Loucy (cell line): ENCODE data around the gene RPL3.

ENCODE experiments used
- H2AFZ ChIP-seq: fragments of 200-600 bp; sonication (generic); 2 replicates; pipeline ENCODE4 v1.6.0; 2016; ENCODE audit warnings: antibody characterized with exemption, mild to moderate bottlenecking, low read length, moderate library complexity
- H3F3A ChIP-seq: fragments of 200-600 bp; 2 replicates; pipeline ENCODE4 v1.6.0; 2016; ENCODE audit warnings: antibody characterized with exemption, low read depth, mild to moderate bottlenecking
- H3K27me3 ChIP-seq: fragments of 200-600 bp; sonication (generic); 2 replicates; pipeline ENCODE4 v1.6.1; 2014; ENCODE audit warnings: low read length, mild to moderate bottlenecking; ENCODE audit not compliant: insufficient read depth, poor library complexity, severe bottlenecking
- H3K36me3 ChIP-seq: fragments of 200-600 bp; sonication (generic); 2 replicates; pipeline ENCODE4 v1.6.1; 2016; ENCODE audit warnings: low read length; ENCODE audit not compliant: insufficient read depth
- H3K4me1 ChIP-seq: fragments of 200-600 bp; sonication (generic); 2 replicates; pipeline ENCODE4 v1.5.1; 2014; ENCODE audit warnings: low read length, mild to moderate bottlenecking; ENCODE audit not compliant: insufficient read depth, poor library complexity, severe bottlenecking
- H3K4me2 ChIP-seq: fragments of 200-600 bp; sonication (generic); 2 replicates; pipeline ENCODE4 v1.6.0; 2014; ENCODE audit warnings: antibody characterized with exemption, low read length, low read depth, mild to moderate bottlenecking; ENCODE audit not compliant: poor library complexity, severe bottlenecking
- H3K4me3 ChIP-seq: fragments of 200-600 bp; sonication (generic); 2 replicates; pipeline ENCODE4 v1.5.1; 2014; ENCODE audit warnings: low read length, mild to moderate bottlenecking, mixed read lengths; ENCODE audit not compliant: poor library complexity, severe bottlenecking
- H3K79me2 ChIP-seq: fragments of 200-600 bp; sonication (generic); 2 replicates; pipeline ENCODE4 v1.6.1; 2014; ENCODE audit warnings: low read length; ENCODE audit not compliant: insufficient read depth
- H3K9ac ChIP-seq: fragments of 200-600 bp; sonication (generic); 2 replicates; pipeline ENCODE4 v1.6.0; 2014; ENCODE audit warnings: mild to moderate bottlenecking, low read depth, low read length, moderate library complexity; ENCODE audit not compliant: poor library complexity, severe bottlenecking
- H3K9me2 ChIP-seq: fragments of 200-600 bp; sonication (generic); replicated peaks from 2 replicates; pipeline ENCODE4 v1.6.1; 2016; ENCODE audit warnings: low read depth, low read length, mixed read lengths
- H3K9me3 ChIP-seq: fragments of 200-600 bp; sonication (generic); 2 replicates; pipeline ENCODE4 v1.6.1; 2014; ENCODE audit warnings: mild to moderate bottlenecking, antibody characterized with exemption, low read length, low read depth; ENCODE audit not compliant: insufficient read depth
- H4K20me1 ChIP-seq: fragments of 200-600 bp; sonication (generic); 2 replicates; pipeline ENCODE4 v1.6.0; 2014; ENCODE audit warnings: antibody characterized with exemption, low read length, mild to moderate bottlenecking; ENCODE audit not compliant: insufficient read depth, poor library complexity, severe bottlenecking
- EZH2phosphoT487 ChIP-seq: fragments of 200-600 bp; IDR thresholded peaks from 2 replicates; pipeline ENCODE4 v1.6.1; 2018; ENCODE audit warnings: antibody characterized with exemption, mild to moderate bottlenecking, moderate library complexity, borderline replicate concordance
- TF ChIP-seq, protein P1 (sequence below): fragments of 200-600 bp; sonication (generic); conservative IDR thresholded peaks from 2 replicates; pipeline ENCODE4 v1.5.1; 2014; ENCODE audit warnings: mild to moderate bottlenecking, antibody characterized with exemption, low read length

RPL3 gene

DNA sequence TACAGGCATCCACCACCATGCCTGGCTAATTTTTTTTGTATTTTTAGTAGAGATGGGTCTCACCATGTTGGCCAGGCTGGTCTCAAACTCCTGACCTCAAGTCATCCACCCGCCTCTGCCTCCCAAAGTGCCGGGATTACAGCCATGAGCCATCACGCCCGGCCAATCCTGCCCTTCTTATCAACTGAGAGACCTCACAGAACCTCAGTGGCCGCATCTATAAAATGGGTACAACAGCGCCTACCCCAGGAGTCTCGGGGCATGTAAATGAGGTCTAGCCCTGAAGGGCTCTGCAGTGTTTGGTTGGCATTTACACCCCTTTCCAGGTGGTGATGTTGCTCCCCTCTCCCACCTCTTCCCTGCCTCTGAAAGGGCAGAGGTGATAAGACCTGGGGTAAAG, 42.1 kb upstream of the RPL3 start:
- Histone ChIP-seq H4K20me1 (no peaks in the 10 kb centered on the region), H3K4me1 (no peaks in the 10 kb centered on the region), H3K4me3 (no peak overlapping the region), H3K4me2 (no peak overlapping the region), H3K27me3 (no peaks in the 10 kb centered on the region), H3K9me3 (no peaks in the 10 kb centered on the region), H3F3A (no peaks in the 10 kb centered on the region), H3K36me3 (no peaks in the 10 kb centered on the region), H3K9ac (no peak overlapping the region), H2AFZ (no peak overlapping the region), H3K79me2 (peaks cover 4% of the 10 kb centered on the region; the same call in 1 of the 2 replicates), H3K9me2 (no peaks in the 10 kb centered on the region)
- TF ChIP-seq, protein P1, sequence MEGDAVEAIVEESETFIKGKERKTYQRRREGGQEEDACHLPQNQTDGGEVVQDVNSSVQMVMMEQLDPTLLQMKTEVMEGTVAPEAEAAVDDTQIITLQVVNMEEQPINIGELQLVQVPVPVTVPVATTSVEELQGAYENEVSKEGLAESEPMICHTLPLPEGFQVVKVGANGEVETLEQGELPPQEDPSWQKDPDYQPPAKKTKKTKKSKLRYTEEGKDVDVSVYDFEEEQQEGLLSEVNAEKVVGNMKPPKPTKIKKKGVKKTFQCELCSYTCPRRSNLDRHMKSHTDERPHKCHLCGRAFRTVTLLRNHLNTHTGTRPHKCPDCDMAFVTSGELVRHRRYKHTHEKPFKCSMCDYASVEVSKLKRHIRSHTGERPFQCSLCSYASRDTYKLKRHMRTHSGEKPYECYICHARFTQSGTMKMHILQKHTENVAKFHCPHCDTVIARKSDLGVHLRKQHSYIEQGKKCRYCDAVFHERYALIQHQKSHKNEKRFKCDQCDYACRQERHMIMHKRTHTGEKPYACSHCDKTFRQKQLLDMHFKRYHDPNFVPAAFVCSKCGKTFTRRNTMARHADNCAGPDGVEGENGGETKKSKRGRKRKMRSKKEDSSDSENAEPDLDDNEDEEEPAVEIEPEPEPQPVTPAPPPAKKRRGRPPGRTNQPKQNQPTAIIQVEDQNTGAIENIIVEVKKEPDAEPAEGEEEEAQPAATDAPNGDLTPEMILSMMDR, result no peak

DNA sequence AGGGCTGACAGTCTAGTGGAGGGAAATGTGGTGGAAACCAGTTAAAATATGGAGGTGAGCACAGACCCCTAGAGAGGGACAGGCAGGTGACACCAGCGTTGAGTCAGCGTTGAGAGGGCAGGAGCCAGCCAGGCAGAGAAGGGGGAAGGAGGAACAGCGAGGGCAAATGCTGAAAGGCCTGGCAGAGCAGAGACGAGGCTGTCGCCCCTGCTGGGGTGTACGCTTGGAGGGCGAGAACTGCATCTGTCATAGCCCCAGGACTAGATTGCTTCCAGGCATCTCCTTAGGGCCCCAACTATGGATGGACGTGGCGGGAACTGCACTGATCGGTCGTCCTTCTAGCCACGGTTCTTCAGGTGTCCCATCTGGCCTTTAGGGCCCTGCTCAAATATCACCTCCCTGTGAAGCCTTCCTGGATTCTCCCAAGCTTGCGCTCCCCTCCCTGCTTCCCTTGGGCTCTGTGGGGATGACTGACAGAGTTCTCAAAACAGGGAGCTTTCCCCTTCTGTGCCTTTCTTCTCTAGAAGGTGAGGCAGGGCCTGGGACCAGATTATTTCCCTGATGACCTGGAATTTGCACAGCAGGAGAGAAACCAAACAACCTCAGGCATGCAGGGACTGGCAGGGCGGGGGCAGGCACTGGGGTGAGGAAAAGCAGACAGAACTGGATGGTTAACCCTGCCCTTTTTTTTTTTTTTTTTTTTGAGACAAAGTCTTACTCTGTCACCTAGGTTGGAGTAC, 41.4 kb upstream of the RPL3 start:
- TF ChIP-seq EZH2phosphoT487, result no peak
- TF ChIP-seq, protein P1, result no peak
- Histone ChIP-seq H3K4me2 (no peak overlapping the region), H3K9me3 (no peaks in the 10 kb centered on the region), H3K79me2 (peaks cover 8% of the 10 kb centered on the region; the same call in 1 of the 2 replicates), H3F3A (no peaks in the 10 kb centered on the region), H3K4me1 (no peaks in the 10 kb centered on the region), H3K9me2 (no peaks in the 10 kb centered on the region), H3K9ac (no peak overlapping the region), H3K36me3 (no peaks in the 10 kb centered on the region), H4K20me1 (no peaks in the 10 kb centered on the region), H3K4me3 (no peak overlapping the region), H2AFZ (no peak overlapping the region), H3K27me3 (no peaks in the 10 kb centered on the region)

DNA sequence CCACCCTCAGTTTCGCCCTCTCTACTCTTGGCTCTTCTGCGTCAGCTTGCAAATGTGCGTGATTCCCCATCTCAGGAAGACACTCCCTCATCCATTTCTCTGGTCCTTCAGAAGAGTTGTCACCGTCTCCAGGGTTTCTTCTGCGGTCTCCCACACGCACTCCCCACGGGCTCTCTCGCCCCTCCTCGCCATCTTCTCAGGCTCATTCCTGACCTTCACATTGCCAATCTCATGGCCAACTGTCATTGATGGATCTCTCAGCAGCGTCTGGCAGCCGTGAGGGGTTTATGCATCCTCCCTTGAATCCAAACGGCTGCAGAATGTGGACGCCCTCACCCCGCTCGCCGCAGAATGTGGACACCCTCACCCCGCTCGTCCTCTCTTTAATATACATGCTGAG, 40.8 kb upstream of the RPL3 start:
- Histone ChIP-seq H3K9me2 (no peaks in the 10 kb centered on the region), H3K79me2 (peaks cover 10% of the 10 kb centered on the region; the same call in 1 of the 2 replicates), H3K27me3 (no peaks in the 10 kb centered on the region), H2AFZ (no peak overlapping the region), H4K20me1 (no peaks in the 10 kb centered on the region), H3K4me3 (no peak overlapping the region), H3K4me1 (no peaks in the 10 kb centered on the region), H3K4me2 (no peak overlapping the region), H3K36me3 (no peaks in the 10 kb centered on the region), H3F3A (no peaks in the 10 kb centered on the region), H3K9me3 (no peaks in the 10 kb centered on the region), H3K9ac (no peak overlapping the region)
- TF ChIP-seq EZH2phosphoT487, result no peak
- TF ChIP-seq, protein P1, result no peak
